Suppressor macrophage (primary cell): ENCODE results near the gene ELP4.

Source experiments
- DNase-seq, 4 experiments: peaks; one replicate each; pipeline ENCODE4 v3.0.0-alpha.2; 2020 to 2022

Gene ELP4

GRCh38 chr11:31825838-31826484 is 316.4 kb downstream of the ELP4 start:
- DNase-seq, result no peak

GRCh38 chr11:31826536-31827438 is 317.2 kb downstream of the ELP4 start:
- no peak for DNase-seq

GRCh38 chr11:31827455-31828206 is 318.1 kb downstream of the ELP4 start:
- DNase-seq, result no peak

- no peak for DNase-seq
These were observed 318.6 kb downstream of the ELP4 start for GRCh38 chr11:31828217-31828616.

- no peak for DNase-seq
These were observed 320.8 kb downstream of the ELP4 start for GRCh38 chr11:31830406-31830805.

GRCh38 chr11:31834237-31834636 is 324.7 kb downstream of the ELP4 start:
- DNase-seq, result no peak
